ENCODE measurements around the gene MEIS1. TPM values are rescaled to one million over a fixed set of nuclear protein-coding genes. Genes with fewer than 3 reads are reported as not detected.

Gene MEIS1
- total and polyA plus RNA-seq, 2 donors (not counting 3 experiments of a cell fraction or from before 2014, with no cell fraction given), result 10.0 to 26.5 TPM

DNA sequence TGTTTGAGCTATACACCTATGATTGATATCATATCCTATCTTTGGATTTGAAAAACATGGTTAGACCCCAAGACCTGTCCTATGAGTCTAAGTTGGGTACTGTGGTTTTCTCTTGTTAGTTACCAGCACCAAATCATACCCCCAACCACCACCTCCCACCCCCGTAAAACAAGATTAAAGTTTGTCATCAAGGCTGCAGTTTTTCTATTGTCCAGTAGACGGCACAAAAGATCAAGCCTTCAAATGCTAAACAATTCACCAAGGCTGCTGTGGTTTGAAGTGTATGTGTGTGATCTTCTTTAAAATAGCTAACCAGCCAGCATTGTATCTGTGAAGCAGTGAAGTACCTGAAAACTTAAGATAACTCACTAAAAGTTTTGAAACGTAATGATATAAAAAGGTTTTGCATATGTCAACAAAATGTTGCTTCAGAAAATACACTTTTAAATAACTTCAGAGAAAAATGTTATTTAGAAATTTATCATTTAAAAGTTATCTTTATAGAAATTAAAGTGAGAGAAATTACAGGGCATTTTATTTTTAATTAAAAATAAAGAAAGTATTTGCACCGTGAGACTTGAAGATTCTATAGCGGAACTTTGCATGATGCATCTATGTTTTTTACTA is 5.8 kb upstream of the MEIS1 start:
- H3K27me3 ChIP-seq (ENCODE audit: control insufficient read depth in 2 of 2, insufficient read depth in 2 of 2, low read length in 2 of 2), result peaks cover 46 to 50% of the 10 kb centered on the region in 2 experiments
- H3K4me3 ChIP-seq (replicated peaks in 1 of 3; ENCODE audit: insufficient read depth in 1 of 3, low read depth in 1 of 3, low read length in 3 of 3), result no peak overlapping the region
- H3K79me2 ChIP-seq (ENCODE audit: control insufficient read depth, insufficient read depth, low read length), result no peaks in the 10 kb centered on the region
- no peaks in the 10 kb centered on the region for H3K36me3 ChIP-seq (ENCODE audit: control insufficient read depth in 2 of 2, extremely low read depth in 1 of 2, insufficient read depth in 2 of 2, low read length in 2 of 2)
- dilution Hi-C loops (cut with MboI; ENCODE audit: extremely low pct_ligation_motif_present, low sequenced_read_pairs) (no loop called here), intact Hi-C loops (cut with micrococcal nuclease) (loop anchor here (1.0 to 5.0 kb wide), 7 partner anchors 146 to 1603 kb away; no protein-coding TSS in a partner anchor)
- H3K9ac ChIP-seq (replicated peaks; ENCODE audit: extremely low read depth, insufficient read depth, low read length), result no peak overlapping the region
- H2AFZ ChIP-seq (ENCODE audit: low read depth, low read length), result no peak overlapping the region
- DNase-seq (ENCODE audit: low read depth, low spot score) (peak; percentile 74), FAIRE-seq (peak; percentile 92)
- BruUV-seq (replicated peaks), result no TSS peak
- TF ChIP-seq EZH2 (IDR thresholded peaks at IDR 0.05; ENCODE audit: borderline replicate concordance, low read depth, low read length, severe bottlenecking), result no peak
- TF ChIP-seq, protein P1, sequence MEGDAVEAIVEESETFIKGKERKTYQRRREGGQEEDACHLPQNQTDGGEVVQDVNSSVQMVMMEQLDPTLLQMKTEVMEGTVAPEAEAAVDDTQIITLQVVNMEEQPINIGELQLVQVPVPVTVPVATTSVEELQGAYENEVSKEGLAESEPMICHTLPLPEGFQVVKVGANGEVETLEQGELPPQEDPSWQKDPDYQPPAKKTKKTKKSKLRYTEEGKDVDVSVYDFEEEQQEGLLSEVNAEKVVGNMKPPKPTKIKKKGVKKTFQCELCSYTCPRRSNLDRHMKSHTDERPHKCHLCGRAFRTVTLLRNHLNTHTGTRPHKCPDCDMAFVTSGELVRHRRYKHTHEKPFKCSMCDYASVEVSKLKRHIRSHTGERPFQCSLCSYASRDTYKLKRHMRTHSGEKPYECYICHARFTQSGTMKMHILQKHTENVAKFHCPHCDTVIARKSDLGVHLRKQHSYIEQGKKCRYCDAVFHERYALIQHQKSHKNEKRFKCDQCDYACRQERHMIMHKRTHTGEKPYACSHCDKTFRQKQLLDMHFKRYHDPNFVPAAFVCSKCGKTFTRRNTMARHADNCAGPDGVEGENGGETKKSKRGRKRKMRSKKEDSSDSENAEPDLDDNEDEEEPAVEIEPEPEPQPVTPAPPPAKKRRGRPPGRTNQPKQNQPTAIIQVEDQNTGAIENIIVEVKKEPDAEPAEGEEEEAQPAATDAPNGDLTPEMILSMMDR (IDR thresholded peaks at IDR 0.05; ENCODE audit: extremely low read depth in 1 of 2, insufficient read depth in 1 of 2, low read depth in 1 of 2, low read length in 2 of 2), result peak; percentile 78
- H3K4me2 ChIP-seq (ENCODE audit: insufficient read depth, low read length), result no peak overlapping the region
- POLR2A ChIA-PET, result no interaction called here
- H4K20me1 ChIP-seq (replicated peaks; ENCODE audit: control insufficient read depth, extremely low read depth, insufficient read depth, low read length), result no peaks in the 10 kb centered on the region
- no peaks in the 10 kb centered on the region for H3K9me1 ChIP-seq (replicated peaks; ENCODE audit: control insufficient read depth, extremely low read depth, insufficient read depth, low read length)
- no peaks in the 10 kb centered on the region for H3K9me3 ChIP-seq (replicated peaks; ENCODE audit: control insufficient read depth, insufficient read depth, low read length)
- CTCF ChIA-PET, result interaction anchor here (0.5 to 8.3 kb wide), 48 partner anchors 10 to 1603 kb away, joined by 3 to 154 read pairs (median 4); no protein-coding TSS in a partner anchor
- H3K27ac ChIP-seq (ENCODE audit: insufficient read depth, low read depth, low read length), result no peak overlapping the region
- peaks cover 9% of the 10 kb centered on the region for H3K4me1 ChIP-seq (ENCODE audit: control insufficient read depth, extremely low read depth, insufficient read depth, low read length)

All from endothelial cell of umbilical vein (primary cell).